Neural progenitor cell (in vitro differentiated cells): Measurements from ENCODE around the gene F2RL1. TPM values are rescaled to one million over a fixed set of nuclear protein-coding genes. Genes with fewer than 3 reads are reported as not detected.
A peak's percentile ranks its signal among the peaks of the same experiment; 100 is the strongest.
"Not testable (repeated sequence)": the region's sequence is repeated elsewhere in the genome, so short reads cannot be mapped to it uniquely, and the experiment has no call there.

Experiments used
- DNase-seq: peaks from one replicate; pipeline ENCODE4 v3.0.0-alpha.2; 2016; ENCODE audit warnings: low spot score
- H2AFZ ChIP-seq: fragments of 200-600 bp; sonication (generic); replicated peaks from 2 replicates; pipeline ENCODE4 v1.6.1; 2016; ENCODE audit warnings: antibody characterized with exemption
- H3F3A ChIP-seq: fragments of 200-600 bp; sonication (generic); 2 replicates; pipeline ENCODE4 v1.6.1; 2016; ENCODE audit warnings: antibody characterized with exemption, low read depth
- H3K27ac ChIP-seq: fragments of 200-600 bp; sonication (generic); 2 replicates; pipeline ENCODE4 v1.5.1; 2016; ENCODE audit warnings: mild to moderate bottlenecking
- H3K27me3 ChIP-seq: fragments of 200-600 bp; sonication (generic); 2 replicates; pipeline ENCODE4 v1.6.1; 2016; ENCODE audit warnings: mild to moderate bottlenecking, moderate library complexity
- H3K36me3 ChIP-seq: fragments of 200-600 bp; sonication (generic); 2 replicates; pipeline ENCODE4 v1.5.1; 2016
- H3K4me1 ChIP-seq: fragments of 200-600 bp; sonication (generic); 2 replicates; pipeline ENCODE4 v1.6.1; 2016; ENCODE audit warnings: mixed run types
- H3K4me2 ChIP-seq: fragments of 200-600 bp; sonication (generic); 2 replicates; pipeline ENCODE4 v1.6.1; 2016
- H3K4me3 ChIP-seq: fragments of 200-600 bp; sonication (generic); 2 replicates; pipeline ENCODE4 v1.5.1; 2016
- H3K79me2 ChIP-seq: fragments of 200-600 bp; sonication (generic); 2 replicates; pipeline ENCODE4 v1.6.1; 2016; ENCODE audit warnings: low read depth
- H3K9ac ChIP-seq: fragments of 200-600 bp; sonication (generic); 2 replicates; pipeline ENCODE4 v1.6.1; 2016
- H3K9me3 ChIP-seq: fragments of 200-600 bp; sonication (generic); 2 replicates; pipeline ENCODE4 v1.5.1; 2016; ENCODE audit warnings: low read depth
- H4K20me1 ChIP-seq: fragments of 200-600 bp; sonication (generic); 2 replicates; pipeline ENCODE4 v1.6.1; 2016; ENCODE audit warnings: low read depth
- H3K27ac Mint-ChIP-seq: 3 replicates; pipeline ENCODE4 v1.8.0; 2021; ENCODE audit warnings: mixed read lengths
- H3K27me3 Mint-ChIP-seq: 2 replicates; pipeline ENCODE4 v1.8.0; 2022; ENCODE audit warnings: low read depth, mild to moderate bottlenecking, inconsistent platforms, moderate library complexity, mixed read lengths; ENCODE audit not compliant: insufficient read depth
- H3K36me3 Mint-ChIP-seq: 3 replicates; pipeline ENCODE4 v1.8.0; 2021; ENCODE audit warnings: mixed read lengths
- H3K4me1 Mint-ChIP-seq: 3 replicates; pipeline ENCODE4 v1.8.0; 2021; ENCODE audit warnings: mixed read lengths
- H3K4me3 Mint-ChIP-seq: 3 replicates; pipeline ENCODE4 v1.8.0; 2021; ENCODE audit warnings: mild to moderate bottlenecking, moderate library complexity, mixed read lengths
- H3K9me3 Mint-ChIP-seq: 3 replicates; pipeline ENCODE4 v1.8.0; 2020; ENCODE audit warnings: mixed read lengths
- CTCF ChIP-seq: fragments of 200-600 bp; sonication (generic); IDR thresholded peaks from 2 replicates; pipeline ENCODE4 v1.5.1; 2017; ENCODE audit warnings: antibody characterized with exemption, mild to moderate bottlenecking
- EZH2 ChIP-seq: fragments of 200-600 bp; sonication (generic); IDR thresholded peaks from 2 replicates; pipeline ENCODE4 v1.6.1; 2017; ENCODE audit warnings: antibody characterized with exemption, mild to moderate bottlenecking, moderate library complexity
- EZH2phosphoT487 ChIP-seq: fragments of 200-600 bp; sonication (generic); IDR thresholded peaks from 2 replicates; pipeline ENCODE4 v1.6.1; 2017; ENCODE audit warnings: antibody characterized with exemption
- total RNA-seq: library from RNA; depleted of rRNA; stranded (reverse); fragments of >200 nt; gene quantifications from 2 replicates; pipeline ENCODE4 v1.2.3, GENCODE V29; 2015; ENCODE audit warnings: low replicate concordance

F2RL1 gene
- total RNA-seq, 1 donor from 2014 or later = 9.3 TPM

GRCh38 chr5:76782444-76782843 is 36.4 kb upstream of the F2RL1 start:
- Mint-ChIP-seq H3K9me3 (no peaks in the 10 kb centered on the region), H3K27me3 (peaks cover 7% of the 10 kb centered on the region), H3K36me3 (no peaks in the 10 kb centered on the region), H3K27ac (no peak overlapping the region), H3K4me1 (peaks cover 7% of the 10 kb centered on the region), H3K4me3 (no peak overlapping the region)
- Histone ChIP-seq H3K27me3 (no peaks in the 10 kb centered on the region), H3K79me2 (no peaks in the 10 kb centered on the region), H4K20me1 (no peaks in the 10 kb centered on the region), H3K36me3 (no peaks in the 10 kb centered on the region), H3K27ac (no peak overlapping the region), H3K9ac (no peak overlapping the region), H2AFZ (no peak overlapping the region), H3K9me3 (no peaks in the 10 kb centered on the region), H3K4me3 (no peak overlapping the region), H3K4me1 (peaks cover 10% of the 10 kb centered on the region), H3K4me2 (no peak overlapping the region), H3F3A (peaks cover 12% of the 10 kb centered on the region)
- no peak for DNase-seq
- no peak for TF ChIP-seq CTCF
- TF ChIP-seq EZH2phosphoT487 = no peak

GRCh38 chr5:76787237-76787636 is 31.6 kb upstream of the F2RL1 start:
- TF ChIP-seq CTCF (no peak), EZH2 (no peak), EZH2phosphoT487 (no peak)
- Mint-ChIP-seq H3K27me3 (peaks cover 7% of the 10 kb centered on the region), H3K4me3 (no peak overlapping the region), H3K36me3 (no peaks in the 10 kb centered on the region), H3K9me3 (peaks cover 9% of the 10 kb centered on the region), H3K27ac (no peak overlapping the region), H3K4me1 (peaks cover 34% of the 10 kb centered on the region)
- Histone ChIP-seq H3K4me2 (no peak overlapping the region), H4K20me1 (no peaks in the 10 kb centered on the region), H3K79me2 (no peaks in the 10 kb centered on the region), H3K9ac (no peak overlapping the region), H3K27ac (no peak overlapping the region), H3K9me3 (no peaks in the 10 kb centered on the region), H3F3A (no peaks in the 10 kb centered on the region), H3K4me3 (no peak overlapping the region), H2AFZ (no peak overlapping the region), H3K27me3 (no peaks in the 10 kb centered on the region), H3K36me3 (no peaks in the 10 kb centered on the region), H3K4me1 (no peaks in the 10 kb centered on the region)
- no peak for DNase-seq

GRCh38 chr5:76788362-76788761 is 30.5 kb upstream of the F2RL1 start:
- H3K79me2 ChIP-seq = no peaks in the 10 kb centered on the region
- no peaks in the 10 kb centered on the region for H3F3A ChIP-seq
- no peak overlapping the region for H3K4me2 ChIP-seq
- no peak for TF ChIP-seq CTCF
- no peak for TF ChIP-seq EZH2phosphoT487
- TF ChIP-seq EZH2 = no peak
- H3K4me3 ChIP-seq = no peak overlapping the region
- H3K4me3 Mint-ChIP-seq = no peak overlapping the region
- H3K9me3 ChIP-seq = no peaks in the 10 kb centered on the region
- H3K27me3 ChIP-seq = no peaks in the 10 kb centered on the region
- H3K27ac ChIP-seq = no peak overlapping the region
- H4K20me1 ChIP-seq = no peaks in the 10 kb centered on the region
- no peak overlapping the region for H2AFZ ChIP-seq
- no peaks in the 10 kb centered on the region for H3K4me1 ChIP-seq
- H3K27ac Mint-ChIP-seq = peak overlapping the region; percentile 89
- H3K36me3 ChIP-seq = no peaks in the 10 kb centered on the region
- H3K27me3 Mint-ChIP-seq = peaks cover 7% of the 10 kb centered on the region
- no peak for DNase-seq
- no peaks in the 10 kb centered on the region for H3K36me3 Mint-ChIP-seq
- peaks cover 34% of the 10 kb centered on the region for H3K4me1 Mint-ChIP-seq
- no peak overlapping the region for H3K9ac ChIP-seq
- H3K9me3 Mint-ChIP-seq = peaks cover 9% of the 10 kb centered on the region

- not testable (repeated sequence) for H3K79me2 ChIP-seq, H3K4me2 ChIP-seq, H3K9me3 ChIP-seq, H3K4me3 ChIP-seq, H3K27ac ChIP-seq, H3K27me3 ChIP-seq, H4K20me1 ChIP-seq, H3K4me1 ChIP-seq, H3K4me3 Mint-ChIP-seq, H3K36me3 Mint-ChIP-seq, H3K9ac ChIP-seq, DNase-seq, H3K27me3 Mint-ChIP-seq, H2AFZ ChIP-seq, H3K27ac Mint-ChIP-seq, H3K9me3 Mint-ChIP-seq, H3K36me3 ChIP-seq, H3F3A ChIP-seq
- H3K4me1 Mint-ChIP-seq = peaks cover 34% of the 10 kb centered on the region
These were observed 29.6 kb upstream of the F2RL1 start for GRCh38 chr5:76789275-76789674.
